Measurements from ENCODE around the gene IGF2BP1. TPM values are rescaled to one million over a fixed set of nuclear protein-coding genes. Genes with fewer than 3 reads are reported as not detected.

The IGF2BP1 gene
- total RNA-seq, 1 experiment from 2014 or later: 434 TPM

GRCh38 chr17:49079840-49080663 is 82.9 kb downstream of the IGF2BP1 start:
- Histone ChIP-seq H3K27me3 (ENCODE audit: insufficient read depth, low read length) (no peaks in the 10 kb centered on the region), H3K56ac (ENCODE audit: insufficient read length, low read depth, low read length) (no peak overlapping the region), H4K8ac (replicated peaks; ENCODE audit: insufficient read length, low read depth, low read length) (no peak overlapping the region), H3K4ac (ENCODE audit: low read depth, low read length) (no peak overlapping the region), H3K27ac (ENCODE audit: insufficient read length, low read depth, low read length) (no peak overlapping the region), H3T11ph (ENCODE audit: low read length) (no peak overlapping the region), H2AK5ac (ENCODE audit: insufficient read length, low read length) (no peak overlapping the region), H3K18ac (ENCODE audit: insufficient read length, low read depth, low read length) (no peak overlapping the region), H3K9me3 (ENCODE audit: control insufficient read depth, low read depth, low read length) (no peaks in the 10 kb centered on the region), H2BK15ac (ENCODE audit: low read depth, low read length) (no peak overlapping the region), H2AFZ (ENCODE audit: low read length) (no peak overlapping the region), H3K4me1 (ENCODE audit: insufficient read depth, low read length) (no peaks in the 10 kb centered on the region), H4K5ac (ENCODE audit: insufficient read length, low read depth, low read length) (no peak overlapping the region), H4K20me1 (ENCODE audit: control insufficient read depth, insufficient read depth, insufficient read length) (no peaks in the 10 kb centered on the region), H3K9ac (ENCODE audit: extremely low read depth, insufficient read length, low read length) (no peak overlapping the region), H4K91ac (ENCODE audit: insufficient read length, low read depth, low read length) (no peak overlapping the region), H2BK20ac (ENCODE audit: low read depth, low read length, poor library complexity, severe bottlenecking) (no peak overlapping the region), H3K23me2 (ENCODE audit: insufficient read length, low read depth, low read length, poor library complexity, severe bottlenecking) (no peaks in the 10 kb centered on the region), H2BK120ac (ENCODE audit: low read depth, low read length, poor library complexity, severe bottlenecking) (no peak overlapping the region), H3K4me2 (ENCODE audit: insufficient read depth, insufficient read length, low read length) (no peak overlapping the region), H3K79me2 (ENCODE audit: insufficient read depth, low read length) (no peaks in the 10 kb centered on the region), H2BK5ac (ENCODE audit: insufficient read length, low read length) (no peak overlapping the region), H3K23ac (ENCODE audit: insufficient read length, low read depth, low read length) (no peak overlapping the region), H3K14ac (ENCODE audit: insufficient read depth, low read length) (no peak overlapping the region), H2BK12ac (ENCODE audit: insufficient read length, low read depth, low read length) (no peak overlapping the region), H3K79me1 (ENCODE audit: insufficient read depth, low read depth, low read length, poor library complexity, severe bottlenecking) (no peaks in the 10 kb centered on the region)
- WGBS (ENCODE audit: extremely low coverage, insufficient read length, low lambda C conversion rate): no CpG with 5 or more reads among the region's 10 CpGs
- no peak overlapping the region for H3K4me3 Mint-ChIP-seq
- H3K36me3 Mint-ChIP-seq (ENCODE audit: insufficient read depth in 1 of 3, low read depth in 3 of 3): peaks cover 0 to 9% (median 3%) of the 10 kb centered on the region in 3 experiments; a peak in 3 of 7 replicates
- H3K27me3 Mint-ChIP-seq (ENCODE audit: low read depth): peaks cover 24% of the 10 kb centered on the region
- H3K27ac Mint-ChIP-seq: no peak overlapping the region
- TF ChIP-seq, protein P1, sequence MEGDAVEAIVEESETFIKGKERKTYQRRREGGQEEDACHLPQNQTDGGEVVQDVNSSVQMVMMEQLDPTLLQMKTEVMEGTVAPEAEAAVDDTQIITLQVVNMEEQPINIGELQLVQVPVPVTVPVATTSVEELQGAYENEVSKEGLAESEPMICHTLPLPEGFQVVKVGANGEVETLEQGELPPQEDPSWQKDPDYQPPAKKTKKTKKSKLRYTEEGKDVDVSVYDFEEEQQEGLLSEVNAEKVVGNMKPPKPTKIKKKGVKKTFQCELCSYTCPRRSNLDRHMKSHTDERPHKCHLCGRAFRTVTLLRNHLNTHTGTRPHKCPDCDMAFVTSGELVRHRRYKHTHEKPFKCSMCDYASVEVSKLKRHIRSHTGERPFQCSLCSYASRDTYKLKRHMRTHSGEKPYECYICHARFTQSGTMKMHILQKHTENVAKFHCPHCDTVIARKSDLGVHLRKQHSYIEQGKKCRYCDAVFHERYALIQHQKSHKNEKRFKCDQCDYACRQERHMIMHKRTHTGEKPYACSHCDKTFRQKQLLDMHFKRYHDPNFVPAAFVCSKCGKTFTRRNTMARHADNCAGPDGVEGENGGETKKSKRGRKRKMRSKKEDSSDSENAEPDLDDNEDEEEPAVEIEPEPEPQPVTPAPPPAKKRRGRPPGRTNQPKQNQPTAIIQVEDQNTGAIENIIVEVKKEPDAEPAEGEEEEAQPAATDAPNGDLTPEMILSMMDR (conservative IDR thresholded peaks at IDR 0.05): no peak
- no peak for DNase-seq
- peaks cover 25 to 30% of the 10 kb centered on the region in 2 experiments for H3K4me1 Mint-ChIP-seq
- H3K9me3 Mint-ChIP-seq: peaks cover 0 to 10% of the 10 kb centered on the region in 2 experiments; a peak in 3 of 5 replicates

Measured in H9 (cell line).